IMR-90 (cell line): ENCODE measurements around the gene USP40. TPM values are rescaled to one million over a fixed set of nuclear protein-coding genes. Genes with fewer than 3 reads are reported as not detected.

Experiments used
- ATAC-seq: fragments of 200-7000 bp; cut with Tn5 transposase; 2 replicates; pipeline ENCODE4 v1.9.1; 2020; ENCODE audit warnings: low read depth, mild to moderate bottlenecking, moderate library complexity
- BruUV-seq: library from RNA; stranded (reverse); fragments of 400-500 nt; replicated peaks from 2 replicates; lab custom pipeline; 2021; lab: Mats Ljungman, UMichigan
- CTCF ChIA-PET: fragments of 300-600 bp; formaldehyde crosslinking; extraction: SDS; loops from one replicate; lab custom pipeline; 2021; ENCODE audit warnings: antibody characterized with exemption; lab: Yijun Ruan, JAX
- POLR2A ChIA-PET: fragments of 300-600 bp; sonication (Branson Sonifier 250); formaldehyde crosslinking; loops from one replicate; lab custom pipeline; 2022; ENCODE audit warnings: antibody characterized with exemption; ENCODE audit not compliant: unreplicated experiment; lab: Charles Lee
- DNase-seq: peaks from one replicate; pipeline ENCODE4 v3.0.0; 2013
- H2AFZ ChIP-seq: replicated peaks from 2 replicates; pipeline ENCODE3; 2013; ENCODE audit warnings: low read length, mild to moderate bottlenecking; ENCODE audit not compliant: poor library complexity
- H2AK5ac ChIP-seq: 2 replicates; pipeline ENCODE4 v1.6.1; 2013; ENCODE audit warnings: low read depth, low read length, inconsistent platforms
- H2AK9ac ChIP-seq: replicated peaks from 2 replicates; pipeline ENCODE3; 2013; ENCODE audit warnings: mild to moderate bottlenecking, low read depth, low read length, moderate library complexity; ENCODE audit not compliant: poor library complexity
- H2BK120ac ChIP-seq: 2 replicates; pipeline ENCODE4 v1.6.1; 2013; ENCODE audit warnings: low read depth, low read length, inconsistent platforms
- H2BK15ac ChIP-seq: 3 replicates; pipeline ENCODE4 v1.6.1; 2013; ENCODE audit warnings: low read depth, low read length, inconsistent platforms
- H2BK20ac ChIP-seq: 2 replicates; pipeline ENCODE4 v1.6.1; 2013; ENCODE audit warnings: low read depth, mild to moderate bottlenecking, inconsistent platforms, low read length, moderate library complexity
- H2BK5ac ChIP-seq: 2 replicates; pipeline ENCODE4 v1.6.1; 2013; ENCODE audit warnings: mild to moderate bottlenecking, low read depth, low read length, inconsistent platforms; ENCODE audit not compliant: poor library complexity, severe bottlenecking
- H3K14ac ChIP-seq: replicated peaks from 2 replicates; pipeline ENCODE4 v1.6.1; 2013; ENCODE audit warnings: low read depth, low read length, inconsistent platforms
- H3K18ac ChIP-seq: 2 replicates; pipeline ENCODE4 v1.6.1; 2013; ENCODE audit warnings: low read depth, low read length, control low read depth
- H3K23ac ChIP-seq: 2 replicates; pipeline ENCODE4 v1.6.1; 2013; ENCODE audit warnings: low read depth, low read length, inconsistent platforms
- H3K27ac ChIP-seq: 2 replicates; pipeline ENCODE4 v1.5.1; 2013; ENCODE audit warnings: mild to moderate bottlenecking, control low read depth, low read length; ENCODE audit not compliant: insufficient read depth
- H3K27me3 ChIP-seq: 2 replicates; pipeline ENCODE4 v1.6.1; 2013; ENCODE audit warnings: low read length; ENCODE audit not compliant: control insufficient read depth, insufficient read depth
- H3K36me3 ChIP-seq: 2 replicates; pipeline ENCODE4 v1.6.1; 2013; ENCODE audit warnings: low read length, mixed read lengths; ENCODE audit not compliant: control insufficient read depth, insufficient read depth
- H3K4ac ChIP-seq: 2 replicates; pipeline ENCODE4 v1.6.1; 2013; ENCODE audit warnings: low read depth, low read length, inconsistent platforms
- H3K4me1 ChIP-seq: 2 replicates; pipeline ENCODE4 v1.6.1; 2013; ENCODE audit warnings: low read length, mixed read lengths; ENCODE audit not compliant: control insufficient read depth, insufficient read depth
- H3K4me2 ChIP-seq: 2 replicates; pipeline ENCODE4 v1.6.1; 2013; ENCODE audit warnings: low read depth, mild to moderate bottlenecking, control low read depth, low read length, moderate library complexity
- H3K4me3 ChIP-seq: 2 replicates; pipeline ENCODE4 v1.5.1; 2013; ENCODE audit warnings: low read depth, mild to moderate bottlenecking, control low read depth, low read length, moderate library complexity; ENCODE audit not compliant: insufficient read depth
- H3K56ac ChIP-seq: 2 replicates; pipeline ENCODE4 v1.6.1; 2013; ENCODE audit warnings: low read length, inconsistent platforms; ENCODE audit not compliant: insufficient read depth; ENCODE audit errors: extremely low read depth
- H3K79me1 ChIP-seq, 2 experiments: 2 replicates each; pipeline ENCODE4 v1.6.1; 2013; ENCODE audit warnings: low read length in 2 of 2, inconsistent platforms in 1 of 2, low read depth in 1 of 2
- H3K9ac ChIP-seq: 2 replicates; pipeline ENCODE4 v1.6.1; 2013; ENCODE audit warnings: low read depth, low read length, control low read depth
- H3K9me1 ChIP-seq: 2 replicates; pipeline ENCODE4 v1.6.1; 2013; ENCODE audit warnings: low read length, inconsistent platforms; ENCODE audit not compliant: insufficient read depth
- H3K9me3 ChIP-seq: 2 replicates; pipeline ENCODE4 v1.6.1; 2013; ENCODE audit warnings: low read length; ENCODE audit not compliant: control insufficient read depth, insufficient read depth
- H4K20me1 ChIP-seq: 2 replicates; pipeline ENCODE4 v1.6.1; 2013; ENCODE audit warnings: low read length, inconsistent platforms; ENCODE audit not compliant: insufficient read depth
- H4K5ac ChIP-seq: 2 replicates; pipeline ENCODE4 v1.6.1; 2013; ENCODE audit warnings: mild to moderate bottlenecking, low read depth, low read length, control low read depth
- H4K8ac ChIP-seq, 2 experiments: 2 replicates each; pipeline ENCODE4 v1.6.1; 2013; ENCODE audit warnings: low read depth in 2 of 2, low read length in 2 of 2, control low read depth in 1 of 2, inconsistent platforms in 1 of 2
- H4K91ac ChIP-seq: 2 replicates; pipeline ENCODE4 v1.6.1; 2013; ENCODE audit warnings: low read depth, low read length, inconsistent platforms; ENCODE audit not compliant: insufficient read depth
- BHLHE40 ChIP-seq: fragments of 150-350 bp; IDR thresholded peaks from 2 replicates; pipeline ENCODE4 v1.6.1; 2016; ENCODE audit warnings: mild to moderate bottlenecking, low read depth, low read length
- CEBPB ChIP-seq: IDR thresholded peaks from 2 replicates; pipeline ENCODE4 v1.6.1; 2012; ENCODE audit warnings: low read depth, low read length, improper control_type of control experiment
- FOS ChIP-seq: fragments of 150-350 bp; IDR thresholded peaks from 2 replicates; pipeline ENCODE4 v1.6.1; 2016; ENCODE audit warnings: low read depth, low read length
- MAFK ChIP-seq: IDR thresholded peaks from 2 replicates; pipeline ENCODE4 v1.6.1; 2012; ENCODE audit warnings: low read depth, low read length, improper control_type of control experiment
- NFE2L2 ChIP-seq: fragments of 150-350 bp; IDR thresholded peaks from 2 replicates; pipeline ENCODE4 v1.6.1; 2016; ENCODE audit warnings: low read depth, mild to moderate bottlenecking, low read length
- RAD21 ChIP-seq: IDR thresholded peaks from 2 replicates; pipeline ENCODE4 v1.6.1; 2012; ENCODE audit warnings: low read length, improper control_type of control experiment
- RCOR1 ChIP-seq: IDR thresholded peaks from 2 replicates; pipeline ENCODE4 v1.6.1; 2012; ENCODE audit warnings: mild to moderate bottlenecking, low read length, improper control_type of control experiment; ENCODE audit not compliant: insufficient replicate concordance
- RFX5 ChIP-seq: IDR thresholded peaks from 2 replicates; pipeline ENCODE4 v1.8.0; 2012; ENCODE audit warnings: low read depth, mild to moderate bottlenecking, low read length, moderate library complexity
- USF2 ChIP-seq: fragments of 150-350 bp; IDR thresholded peaks from 2 replicates; pipeline ENCODE4 v1.6.1; 2017; ENCODE audit warnings: mild to moderate bottlenecking, antibody characterized with exemption, low read length, low read depth
- WGBS, 2 experiments: methylation state at CpG; one replicate each; pipeline versions ENCODE4 v1.1.5 to v1.1.7; 2013; ENCODE audit warnings: missing lambda C conversion rate in 2 of 2; ENCODE audit not compliant: insufficient read length in 1 of 2; ENCODE audit errors: extremely low coverage in 2 of 2; 5-methylcytosine and 5-hydroxymethylcytosine counted together
- dilution Hi-C: fragments of 300-500 bp; cut with HindIII; formaldehyde crosslinking; loops from one replicate; pipeline ENCODE4 v1.14.3; 2018; ENCODE audit warnings: low sequenced_read_pairs; ENCODE audit not compliant: unreplicated experiment
- in situ Hi-C: fragments of 300-500 bp; cut with MboI; formaldehyde crosslinking; loops from 3 replicates; pipeline ENCODE4 v1.14.3; 2019; ENCODE audit warnings: low sequenced_read_pairs, inconsistent platforms, mixed read lengths
- intact Hi-C: fragments of 100-400 bp; cut with micrococcal nuclease; formaldehyde crosslinking; loops from 2 replicates; pipeline ENCODE4 v1.10.0; 2022
- polyA plus RNA-seq, 3 experiments: library from polyadenylated mRNA; depleted of rRNA; stranded (reverse); fragments of >200 nt; gene quantifications; 2 replicates each; pipeline ENCODE4 v1.2.3, GENCODE V29; 2012; ENCODE audit warnings: low replicate concordance in 1 of 3
- total RNA-seq: library from RNA; depleted of rRNA; stranded (reverse); fragments of >200 nt; gene quantifications from 2 replicates; pipeline ENCODE4 v1.2.3, GENCODE V29; 2012

Gene USP40
- total and polyA plus RNA-seq, 2 of the 4 experiments (the other 2 are of a cell fraction) = 30.1 to 30.8 TPM

- peak; percentile 99 for DNase-seq
- H3K27ac ChIP-seq = peak overlapping the region; percentile 19; the same call in 1 of the 2 replicates
- ATAC-seq = peak; percentile 88
Observed at GRCh38 chr2:233426619-233427342, 139.8 kb downstream of the USP40 start.

More at GRCh38 chr2:233426619-233427342, 139.8 kb downstream of the USP40 start:
- ChIA-PET CTCF (interaction anchor here (1.4 kb wide), 1 partner anchor 13 kb away, joined by 3 read pairs; no protein-coding TSS in a partner anchor), POLR2A (no interaction called here)
- no peak overlapping the region for H2AFZ ChIP-seq
- H2BK15ac ChIP-seq = 0 out of 3 replicates have a peak overlapping the region, but pooled peaks have one; percentile 2
- in situ Hi-C loops = no loop called here
- peak overlapping the region; percentile 38 for H3K14ac ChIP-seq
- 26% methylated on average over 4 of the region's 7 CpGs; no CpG with 5 or more reads in 1 of the 2 experiments for WGBS, 2 experiments
- H4K8ac ChIP-seq = peak overlapping the region in 1 of 2 experiments; percentile 81; a peak in 1 of 4 replicates
- no TSS peak for BruUV-seq
- H2BK120ac ChIP-seq = peak overlapping the region; percentile 84
- no peak overlapping the region for H3K4me3 ChIP-seq
- peaks cover 30 to 60% of the 10 kb centered on the region in 2 experiments for H3K79me1 ChIP-seq
- dilution Hi-C loops = no loop called here
- no peaks in the 10 kb centered on the region for H4K20me1 ChIP-seq
- no peak overlapping the region; the same call in 1 of the 2 replicates for H3K4me2 ChIP-seq
- peaks cover 9% of the 10 kb centered on the region for H3K9me3 ChIP-seq
- H2BK20ac ChIP-seq = peak overlapping the region; percentile 88
- no peaks in the 10 kb centered on the region for H3K27me3 ChIP-seq
- peak overlapping the region; percentile 85 for H3K4ac ChIP-seq
- H4K91ac ChIP-seq = peak overlapping the region; percentile 79
- H2AK5ac ChIP-seq = peak overlapping the region; percentile 65; the same call in 1 of the 2 replicates
- peak overlapping the region; percentile 65; the same call in 1 of the 2 replicates for H4K5ac ChIP-seq
- H3K9me1 ChIP-seq = peaks cover 12% of the 10 kb centered on the region
- no peak overlapping the region for H3K9ac ChIP-seq
- TF ChIP-seq CEBPB = peak; percentile 59; the same call in 1 of the 2 replicates
- TF ChIP-seq USF2 = peak; percentile 72
- no peak for TF ChIP-seq RFX5
- peak; percentile 82 for TF ChIP-seq FOS
- TF ChIP-seq MAFK = peak; percentile 95
- TF ChIP-seq RCOR1 = peak; percentile 86
- peak; percentile 57 for TF ChIP-seq BHLHE40
- TF ChIP-seq RAD21 = no peak
- peak; percentile 99 for TF ChIP-seq NFE2L2
- H3K23ac ChIP-seq = no peak overlapping the region
- 0 out of 2 replicates have a peak, but pooled peaks cover 2% of the 10 kb centered on the region for H3K36me3 ChIP-seq
- H2AK9ac ChIP-seq = peak overlapping the region; percentile 11
- peaks cover 18% of the 10 kb centered on the region for H3K4me1 ChIP-seq
- H3K56ac ChIP-seq = peak overlapping the region; percentile 57; the same call in 1 of the 2 replicates
- peak overlapping the region; percentile 55; the same call in 1 of the 2 replicates for H3K18ac ChIP-seq
- peak overlapping the region; percentile 91 for H2BK5ac ChIP-seq
- intact Hi-C loops = no loop called here
